GM18520 (cell line): ENCODE measurements around the gene FDXR.
"Not testable (repeated sequence)": the region's sequence is repeated elsewhere in the genome, so short reads cannot be mapped to it uniquely, and the experiment has no call there.

Experiments used
- ATAC-seq: cut with Tn5 transposase; IDR thresholded peaks from one replicate; pipeline ENCODE4 v1.9.1; 2021; ENCODE audit not compliant: unreplicated experiment

FDXR gene

DNA sequence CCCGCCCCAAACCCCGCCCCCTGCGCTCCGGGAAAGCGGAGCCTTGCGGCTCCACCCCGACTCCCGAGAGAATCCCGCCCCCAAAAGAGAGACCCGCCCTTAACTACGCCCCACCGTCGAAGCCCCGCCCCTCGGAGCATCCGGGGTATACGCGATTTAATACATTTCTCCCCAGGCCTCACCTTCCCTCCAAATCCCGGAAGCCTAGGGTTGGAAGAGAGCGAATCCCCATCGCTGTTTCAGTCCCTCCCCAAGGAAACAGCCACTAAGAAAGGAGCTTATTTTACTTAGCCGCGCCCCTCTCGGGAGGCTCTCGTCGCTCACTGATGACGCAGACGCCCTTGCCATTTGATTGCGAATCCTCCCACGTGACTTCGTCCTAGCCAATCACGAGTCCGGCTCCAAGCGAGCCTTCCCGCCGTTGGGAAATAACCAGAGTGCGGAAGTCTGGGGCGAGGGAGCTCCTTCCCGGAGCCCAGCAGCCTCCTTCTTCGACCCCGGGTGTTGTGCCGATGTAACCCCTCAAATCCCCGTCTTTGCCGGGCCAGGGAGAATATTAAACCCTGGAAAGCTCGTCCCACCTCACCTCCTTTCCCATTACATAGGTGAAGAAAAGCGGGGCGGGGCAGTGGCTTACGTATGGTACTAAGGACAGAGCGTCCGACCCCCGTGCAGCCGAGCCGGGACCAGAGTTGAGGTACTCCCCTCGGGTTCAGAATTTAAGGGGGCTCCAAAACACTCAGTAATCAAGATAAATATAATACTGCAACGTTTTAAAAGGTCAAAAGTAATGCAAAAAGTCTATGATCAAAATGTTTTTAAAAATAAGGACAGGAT, 461 bp upstream of the FDXR start:
- ATAC-seq, result peak; percentile 90

DNA sequence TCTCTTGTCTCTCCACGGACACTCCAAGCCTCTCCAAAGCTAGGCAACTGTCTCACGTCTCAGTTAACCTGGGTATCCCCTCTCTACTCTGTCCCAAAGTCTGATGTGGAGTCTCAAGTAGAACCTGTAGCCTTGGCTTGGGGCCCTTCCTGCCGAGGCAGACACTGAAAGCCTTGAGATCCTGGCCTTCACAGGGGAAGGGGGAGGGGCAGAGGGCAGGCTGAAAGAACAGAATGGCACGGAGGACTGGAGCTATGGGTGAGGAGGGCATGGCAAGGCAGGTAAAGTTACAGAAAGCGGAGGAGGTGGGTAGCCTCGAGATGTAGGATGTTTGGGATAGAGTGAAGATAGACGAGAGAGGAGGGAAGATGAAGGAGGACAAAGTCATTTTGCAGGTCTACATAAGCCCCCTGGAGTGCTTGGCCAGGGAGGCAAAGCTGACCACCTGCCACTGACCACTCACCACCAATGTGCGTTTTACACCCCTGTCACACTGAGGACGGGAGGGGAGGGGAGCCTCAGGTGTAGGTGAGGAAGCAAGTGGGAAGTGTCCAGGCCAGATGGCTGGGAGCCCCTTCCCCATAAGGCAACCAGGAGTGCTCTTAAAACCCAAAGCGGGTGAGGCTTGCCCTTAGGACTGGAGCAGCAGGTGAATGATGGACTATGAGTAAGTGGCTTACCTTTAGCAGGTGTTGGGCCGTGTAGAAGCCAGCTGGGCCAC, 1.3 kb downstream of the FDXR start:
- no peak for ATAC-seq

DNA sequence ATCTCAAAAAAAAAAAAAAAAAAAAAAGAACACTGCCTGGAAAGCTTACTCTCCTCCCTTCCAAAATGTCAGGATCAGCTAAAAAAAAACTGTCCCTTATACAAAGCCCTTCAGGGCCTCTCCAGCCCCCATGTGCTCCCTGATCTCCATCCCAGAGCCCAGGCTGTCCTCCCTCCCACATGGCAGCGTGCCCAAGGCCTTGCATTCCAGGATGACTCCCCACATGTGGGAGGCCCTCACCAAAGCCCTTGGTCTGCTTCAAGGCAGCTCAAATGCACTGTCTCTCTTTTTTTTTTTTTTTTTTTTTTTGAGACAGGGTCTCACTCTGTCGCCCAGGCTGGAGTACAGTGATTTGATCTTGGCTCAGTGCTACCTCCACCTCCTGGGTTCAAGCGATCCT, 2.3 kb downstream of the FDXR start:
- ATAC-seq, result no peak

DNA sequence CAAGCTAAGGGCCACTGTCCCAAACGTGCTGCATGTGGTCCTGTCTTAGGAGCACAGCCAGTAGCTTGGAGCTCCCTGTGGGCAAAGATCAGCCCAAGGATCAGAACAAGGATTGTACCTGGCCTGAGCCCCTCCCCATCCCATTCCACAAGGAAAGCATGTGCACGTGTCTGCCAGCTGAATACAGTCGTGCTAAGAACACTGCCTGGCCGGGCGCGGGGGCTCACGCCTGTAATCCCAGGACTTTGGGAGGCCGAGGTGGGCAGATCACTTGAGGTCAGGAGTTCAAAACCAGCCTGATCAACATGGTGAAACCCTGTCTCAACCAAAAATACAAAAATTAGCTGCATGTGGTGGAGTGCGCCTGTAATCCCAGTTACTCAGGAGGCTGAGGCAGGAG, 2.8 kb downstream of the FDXR start:
- ATAC-seq, result not testable (repeated sequence)

DNA sequence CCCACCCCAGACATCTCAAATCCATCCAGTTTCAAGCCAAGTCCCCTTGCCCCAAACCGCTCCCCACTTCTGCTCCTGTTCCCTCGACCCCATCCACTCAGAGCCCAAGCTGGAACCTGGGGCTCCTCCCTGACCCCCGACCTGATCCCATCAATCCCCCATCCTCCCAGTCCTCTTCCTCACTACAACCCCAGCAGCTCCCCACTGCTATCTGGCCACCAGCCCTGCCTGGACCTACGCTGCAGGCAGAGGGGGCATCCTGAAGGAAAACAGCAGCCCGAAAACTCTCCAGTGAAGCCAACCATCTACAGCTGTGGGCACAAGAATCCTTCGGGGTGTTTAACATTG, 3.9 kb downstream of the FDXR start:
- ATAC-seq, result no peak

DNA sequence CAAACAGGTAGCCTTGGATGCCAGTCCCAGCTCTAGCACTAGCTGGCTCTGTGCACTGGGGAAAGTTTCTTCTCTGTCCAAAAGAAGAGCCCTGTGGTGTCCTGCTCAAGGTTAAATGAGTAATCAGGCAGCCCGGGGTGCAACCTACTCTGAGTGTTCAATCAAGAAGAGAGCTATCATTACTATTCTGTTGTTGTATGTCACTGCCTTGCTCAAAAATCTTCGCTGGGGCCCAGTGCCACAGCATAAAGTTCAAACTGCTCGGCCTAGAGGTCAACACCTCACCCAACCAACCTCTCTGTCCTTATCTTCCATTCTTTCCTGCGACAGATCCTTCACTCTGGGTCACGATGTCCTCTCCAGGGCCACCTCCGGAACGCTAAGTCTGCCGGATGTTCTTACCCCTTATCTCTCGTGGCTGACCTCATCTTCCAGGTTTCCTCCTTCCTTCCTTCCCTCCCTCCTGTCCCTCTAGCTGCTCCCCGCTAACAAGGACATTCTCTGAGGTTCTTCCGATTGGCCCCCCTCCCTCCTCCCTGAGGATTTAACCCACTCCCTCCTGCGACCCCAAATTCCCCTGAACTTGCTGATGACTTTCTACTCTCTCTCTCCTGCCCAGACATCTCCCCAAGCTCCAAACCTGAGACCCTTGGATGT, 4.4 kb downstream of the FDXR start:
- ATAC-seq, result no peak

DNA sequence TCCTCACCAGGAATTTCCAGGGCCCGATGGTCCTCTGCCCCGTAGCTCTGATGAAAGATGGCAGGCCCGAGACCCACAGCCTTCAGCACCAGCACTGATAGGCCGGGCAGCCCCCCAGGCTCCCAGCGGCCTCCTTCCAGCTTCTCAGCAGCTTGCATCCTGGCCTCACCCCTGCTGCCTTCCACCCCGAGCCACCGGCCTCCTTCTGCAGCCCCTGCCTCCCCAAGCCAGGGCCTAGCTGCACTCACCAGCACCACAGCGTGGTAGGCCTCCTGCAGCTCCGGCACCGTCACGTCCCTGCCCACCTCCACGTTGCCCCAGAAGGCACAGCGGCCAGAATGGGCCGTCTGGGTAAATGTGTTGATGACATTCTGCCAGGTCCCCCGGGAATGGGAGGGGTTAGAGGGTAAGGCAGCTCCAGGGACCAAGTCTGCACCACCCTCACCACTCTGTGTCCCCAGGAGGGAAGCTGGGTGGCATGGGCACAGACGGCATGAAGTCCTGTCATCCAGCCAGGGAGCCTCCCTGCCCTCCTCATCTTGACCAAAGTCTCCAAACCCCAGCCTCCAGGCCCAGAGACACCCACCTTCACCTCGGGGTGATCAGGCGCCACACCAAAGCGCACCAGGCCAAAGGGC, 6.5 kb downstream of the FDXR start:
- ATAC-seq, result no peak

DNA sequence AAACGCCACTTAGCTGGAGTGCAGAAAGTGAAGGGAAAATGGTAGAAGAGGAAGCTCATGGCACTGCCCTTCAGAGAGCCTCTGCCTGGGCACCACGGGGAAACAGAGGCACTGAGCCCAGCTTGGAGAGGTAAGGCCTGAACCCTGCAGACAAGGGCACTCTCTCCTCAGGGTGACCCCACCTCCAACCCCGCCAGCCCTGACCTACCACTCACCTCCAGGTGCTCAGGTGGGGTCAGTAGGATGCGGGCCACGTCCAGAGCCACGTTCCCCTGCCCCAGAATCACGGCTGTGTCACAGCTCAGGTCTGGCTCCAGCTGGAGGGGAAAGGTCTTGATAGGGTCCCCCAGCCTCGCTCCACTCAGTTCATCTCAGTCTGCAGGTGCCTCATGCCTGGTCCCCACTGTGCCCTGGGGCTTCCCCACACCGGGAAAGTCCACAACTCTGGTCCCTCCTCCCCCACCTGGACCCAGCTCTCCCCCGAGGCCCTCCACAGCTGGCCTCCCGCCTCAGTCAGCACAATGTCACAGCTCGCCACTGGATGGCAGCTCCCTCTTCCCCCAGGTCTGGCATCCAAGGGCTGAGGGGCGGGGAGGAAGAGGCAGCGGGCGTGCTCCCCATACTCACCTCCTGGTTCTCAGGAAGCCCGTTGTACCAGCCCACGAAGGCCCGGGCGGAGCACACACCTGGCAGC, 7.1 kb downstream of the FDXR start:
- ATAC-seq, result no peak

DNA sequence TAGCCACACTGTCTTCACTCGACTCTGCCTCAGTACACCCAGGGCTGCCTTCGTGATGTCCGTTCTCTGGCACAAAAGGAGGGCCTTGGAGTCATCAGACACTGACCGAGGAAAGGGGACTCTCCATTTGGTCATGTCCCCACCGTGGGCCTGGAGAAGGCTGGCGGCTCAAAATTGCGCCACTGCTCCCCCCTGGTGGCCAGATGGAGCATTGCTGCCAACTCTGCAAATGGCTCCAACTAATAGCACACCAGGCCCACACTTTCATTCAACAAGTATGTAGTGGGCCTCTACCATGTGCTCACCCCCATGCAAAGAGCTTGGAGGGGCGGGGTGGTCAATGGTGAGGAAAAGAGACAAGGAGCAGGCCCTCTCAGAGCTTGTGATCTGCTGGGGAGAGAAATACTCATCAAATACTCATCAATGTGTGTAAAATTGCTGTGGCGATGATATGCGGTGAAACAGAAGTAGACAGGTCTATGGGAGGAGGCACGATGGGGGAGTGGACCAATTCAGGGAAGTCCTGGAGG, 7.9 kb downstream of the FDXR start:
- ATAC-seq, result no peak

DNA sequence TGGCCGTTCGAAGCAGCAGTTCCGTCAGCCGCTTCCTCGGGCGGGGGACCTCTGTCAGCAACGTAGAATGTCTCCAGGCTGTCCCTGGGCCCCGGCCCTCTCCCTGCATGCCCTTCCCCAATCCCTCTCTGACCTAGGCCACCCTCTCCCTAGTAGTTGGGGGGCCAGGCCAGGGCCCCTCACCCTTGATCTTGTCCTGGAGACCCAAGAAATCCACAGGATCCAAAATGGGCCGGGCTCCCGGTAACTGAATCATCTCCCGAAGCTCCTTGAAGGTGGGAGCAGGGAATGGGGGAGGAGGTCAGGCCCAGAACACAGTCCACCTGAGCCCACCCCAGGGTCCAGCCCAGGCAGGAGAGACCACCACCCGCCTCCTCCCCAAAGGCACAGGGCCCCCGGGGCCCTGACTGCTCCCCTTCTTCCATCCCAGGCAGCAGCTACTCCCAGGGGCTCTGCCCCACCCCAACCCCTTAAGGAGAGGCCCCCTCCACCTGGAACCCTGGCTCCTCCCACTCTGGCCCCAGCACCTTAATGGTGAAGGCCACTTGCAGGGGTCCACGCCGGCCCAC, 8.4 kb downstream of the FDXR start:
- no peak for ATAC-seq

DNA sequence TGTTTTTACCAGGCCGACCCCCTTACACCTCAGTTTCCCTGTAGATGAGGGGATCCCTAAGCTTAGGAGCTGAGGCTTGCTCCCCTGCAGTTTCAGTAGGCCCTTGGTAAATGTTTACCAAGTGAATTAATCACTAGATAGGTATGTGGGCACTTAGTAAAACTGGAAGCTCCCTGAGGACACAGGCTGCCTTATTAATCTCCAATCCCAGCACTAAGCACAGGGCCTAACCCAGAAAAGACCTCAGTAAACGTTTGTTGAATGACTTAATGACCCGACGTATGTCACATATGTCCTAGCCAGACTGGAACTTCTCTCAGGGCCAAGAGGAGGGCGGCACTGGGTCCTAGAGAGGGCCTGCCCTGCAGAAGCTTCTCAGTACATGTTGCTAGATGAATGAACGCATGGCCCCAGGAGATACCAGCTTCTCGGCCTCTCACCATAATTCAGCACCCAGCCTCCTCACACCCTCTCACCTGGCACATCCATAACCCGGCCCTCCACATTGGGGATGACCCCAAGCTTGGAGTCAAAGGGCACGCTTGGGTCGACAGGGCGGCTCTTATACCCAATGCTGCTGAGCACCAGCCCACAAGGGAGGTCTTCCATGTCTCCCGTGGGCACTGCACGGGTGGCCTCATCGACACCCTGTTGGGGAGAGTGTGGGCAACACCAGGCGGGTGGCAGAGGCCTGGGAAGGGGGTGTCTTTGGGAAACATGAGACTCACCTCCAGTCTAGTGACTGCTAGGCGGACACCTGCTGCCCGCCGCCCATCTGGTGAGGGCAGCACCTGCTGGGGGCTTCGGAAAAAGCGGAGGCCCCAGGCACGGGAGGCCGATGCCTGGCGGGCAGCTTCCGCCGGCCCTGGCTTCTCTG, 9.1 kb downstream of the FDXR start:
- ATAC-seq, result no peak

DNA sequence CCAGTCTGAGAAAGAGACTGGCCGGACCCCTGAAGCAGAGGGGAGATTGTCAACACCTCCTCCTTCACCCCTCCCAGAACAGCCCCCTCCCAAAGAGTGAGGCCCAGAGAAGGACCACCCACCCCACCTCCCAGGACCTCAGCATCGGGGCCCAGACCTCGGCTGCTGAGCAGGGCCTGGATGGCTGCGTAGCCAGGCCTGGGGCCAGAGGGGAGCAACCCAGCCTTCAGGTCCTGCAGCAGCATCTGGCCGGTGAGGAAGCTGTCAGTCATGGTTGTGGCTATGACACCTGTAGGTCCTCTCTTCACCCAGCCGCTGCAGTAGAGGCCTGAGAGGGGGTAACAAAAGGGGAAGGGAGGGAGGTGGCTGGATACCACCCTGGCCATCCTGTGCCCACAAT, 9.9 kb downstream of the FDXR start:
- no peak for ATAC-seq

DNA sequence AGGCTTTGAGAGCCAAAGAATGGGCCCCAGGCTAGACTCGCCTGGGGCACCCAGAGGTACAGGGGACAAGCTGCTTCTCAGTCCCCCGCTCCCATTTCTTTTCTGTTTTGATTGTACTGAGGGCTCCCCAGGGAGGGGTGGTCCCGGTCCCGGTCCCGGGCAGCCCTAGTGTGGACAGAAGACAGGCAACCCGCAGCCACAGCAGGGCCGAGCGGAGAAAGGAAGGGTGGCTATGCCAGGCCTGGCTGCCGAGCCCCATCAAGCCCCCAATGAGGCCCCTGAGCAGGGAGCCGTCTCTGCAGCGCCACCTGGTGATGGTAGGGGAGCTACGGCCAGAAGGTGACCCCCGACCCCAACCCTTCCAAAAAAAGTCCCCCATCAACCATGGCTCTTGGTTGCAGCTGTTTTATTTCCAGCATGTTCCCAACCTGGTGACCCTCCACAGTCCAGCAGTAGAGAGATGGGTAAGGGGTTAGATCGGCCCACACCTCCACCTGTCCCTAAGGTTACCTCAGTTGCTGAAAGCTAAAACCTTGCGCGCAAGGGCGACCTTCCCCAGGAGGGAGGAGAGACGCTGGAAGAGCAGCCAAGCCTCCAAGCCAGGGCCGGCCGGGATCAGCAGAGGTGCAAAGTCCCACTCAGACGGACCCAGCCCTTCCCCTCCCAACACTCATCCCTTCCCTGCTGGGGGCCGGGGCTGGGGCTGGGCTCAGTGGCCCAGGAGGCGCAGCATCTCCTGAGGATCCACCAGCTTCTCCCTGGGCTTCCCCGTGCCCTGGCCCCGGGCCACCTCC, 10.5 kb downstream of the FDXR start:
- ATAC-seq, result no peak

DNA sequence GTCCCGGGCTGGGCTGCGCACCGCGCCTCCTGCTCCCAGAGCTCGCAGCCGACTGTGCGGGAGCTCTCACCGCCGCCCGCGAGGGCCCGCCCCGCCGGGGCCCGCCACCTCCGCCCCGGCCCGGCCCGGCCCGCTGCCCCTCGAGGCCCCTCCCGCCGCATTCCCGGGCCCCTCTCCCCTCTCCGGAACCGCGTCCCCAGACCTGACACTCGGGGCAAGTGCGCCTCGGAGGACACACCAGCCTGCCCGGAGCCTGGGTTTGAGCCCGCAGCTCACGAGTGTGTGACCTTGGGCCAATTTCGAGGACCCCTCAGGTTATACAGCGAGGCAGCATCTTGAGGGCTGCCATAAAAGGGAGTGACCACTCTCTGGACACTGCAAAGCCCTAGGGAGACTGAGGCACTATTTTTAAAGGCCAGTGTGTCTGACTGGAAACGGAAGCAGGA, 11.1 kb downstream of the FDXR start:
- ATAC-seq, result no peak

DNA sequence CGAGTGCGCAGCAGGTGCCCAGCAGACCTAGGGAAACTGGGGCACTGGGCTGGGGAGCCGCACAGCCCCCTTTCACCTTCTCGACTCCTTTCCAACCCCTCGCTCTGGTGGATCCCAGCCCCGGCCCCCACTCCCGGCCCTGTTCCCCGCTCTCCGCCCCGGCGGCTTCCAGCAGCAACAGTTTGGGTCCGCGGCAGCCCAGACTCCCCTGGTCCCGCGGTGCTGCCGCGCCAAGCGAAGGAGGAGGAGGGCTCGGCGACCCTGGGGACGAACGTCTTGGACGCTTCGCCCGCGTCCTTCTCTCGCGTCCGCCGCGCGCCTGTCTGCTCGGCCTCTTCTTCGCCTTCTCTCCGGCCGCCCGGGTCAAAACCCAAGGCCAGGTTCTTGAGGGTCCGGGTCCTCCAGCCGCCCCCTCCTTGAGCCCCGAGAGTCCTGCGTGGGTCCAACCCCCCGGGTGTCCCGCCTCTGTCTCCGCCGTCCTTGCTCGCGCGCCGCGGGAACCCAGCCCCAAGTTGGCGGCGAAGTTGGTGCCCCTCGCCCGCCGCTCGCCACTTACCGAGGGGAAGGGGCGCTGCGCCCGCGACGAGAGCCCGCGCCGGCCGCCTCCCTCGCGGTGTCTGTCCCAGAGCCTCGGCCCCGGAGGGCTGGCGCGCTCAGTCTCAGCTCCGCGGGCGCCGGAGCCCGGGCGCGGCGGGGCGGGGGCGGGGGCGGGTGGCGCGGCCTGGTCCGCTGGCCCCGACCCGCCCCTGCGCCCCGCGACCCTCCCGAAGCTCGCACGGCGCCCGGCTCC, 11.7 kb downstream of the FDXR start:
- ATAC-seq, result no peak

DNA sequence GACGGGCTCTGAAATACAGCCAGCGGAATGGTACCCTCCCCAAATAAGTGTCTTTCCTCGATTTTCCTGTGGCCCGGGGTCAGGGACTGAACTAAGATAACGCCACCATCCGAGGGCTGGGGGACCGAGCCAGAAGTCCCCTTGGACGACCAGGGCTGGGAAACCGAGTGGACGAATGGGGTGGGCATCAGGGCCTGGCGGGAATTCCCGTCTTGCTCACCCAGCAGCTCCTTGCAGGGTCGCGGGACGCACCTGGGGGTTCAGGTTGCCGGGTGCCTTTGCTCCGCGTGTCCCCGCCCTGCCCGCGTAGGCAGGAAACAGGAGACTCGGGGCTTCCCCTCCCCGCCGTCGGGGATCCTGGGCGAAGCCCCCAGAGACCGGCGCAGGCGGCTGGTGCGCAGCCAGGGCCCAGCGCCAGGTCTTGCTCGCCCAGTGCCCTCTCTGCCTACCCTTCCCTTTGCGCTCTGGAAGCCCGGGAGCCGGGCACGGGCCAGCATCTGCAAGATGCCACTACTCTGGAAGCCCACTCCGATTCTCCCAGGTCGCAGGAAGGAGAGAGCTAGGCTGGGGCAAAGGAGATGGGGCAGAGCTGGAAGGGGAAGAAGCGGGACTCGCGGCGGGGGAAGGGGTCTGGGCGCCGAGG, 12.4 kb downstream of the FDXR start:
- no peak for ATAC-seq

DNA sequence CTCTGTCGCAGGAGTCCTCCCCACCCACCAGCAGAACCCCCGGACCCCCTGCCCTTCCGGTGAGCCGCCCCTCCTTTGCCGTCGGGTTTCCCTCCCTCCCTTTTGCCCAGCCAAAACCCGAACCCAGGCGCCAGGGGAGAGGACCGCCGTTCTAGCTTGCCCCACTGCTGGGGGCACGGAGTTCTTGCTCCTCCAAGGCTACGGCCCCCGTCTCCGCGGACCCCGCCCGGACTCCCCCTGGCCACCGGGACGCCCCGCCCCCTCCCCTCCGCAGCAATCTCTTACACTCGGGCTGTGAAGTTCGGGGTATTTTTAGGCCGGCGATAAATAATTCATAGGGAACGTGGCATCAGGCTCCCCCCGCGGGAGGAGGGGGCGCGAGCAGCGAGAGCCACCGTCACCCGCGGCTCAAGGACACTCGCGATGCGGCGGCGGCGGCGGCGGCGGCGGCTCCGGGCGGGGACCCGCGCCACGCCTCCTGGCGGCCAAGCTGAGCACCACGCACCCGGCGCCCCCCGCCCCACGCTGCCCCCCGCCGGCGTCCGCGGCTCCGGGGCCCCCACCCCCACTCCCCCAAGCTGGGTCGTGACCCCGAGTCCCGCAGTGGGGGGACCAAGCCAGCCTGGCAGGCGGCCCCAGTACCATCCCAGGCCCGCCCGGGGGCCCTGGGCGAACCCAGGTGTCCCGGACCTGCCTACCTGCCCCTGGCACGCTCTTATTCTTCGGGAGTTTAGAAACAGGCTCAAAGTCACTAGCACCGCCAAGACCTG, 13.2 kb downstream of the FDXR start, which contains the start of gene GRIN2C:
GRIN2C (minus strand) TSS at position 427 of the 770 bp plus-strand sequence. CDS start 4,793 bp downstream, outside the sequence.
- ATAC-seq, result no peak
